ENCODE data around the gene AKR7A3. TPM values are rescaled to one million over a fixed set of nuclear protein-coding genes. Genes with fewer than 3 reads are reported as not detected.

AKR7A3 gene
- polyA plus RNA-seq, 1 of the 3 experiments (the other 2 are of a cell fraction) = 0.38 TPM

DNA sequence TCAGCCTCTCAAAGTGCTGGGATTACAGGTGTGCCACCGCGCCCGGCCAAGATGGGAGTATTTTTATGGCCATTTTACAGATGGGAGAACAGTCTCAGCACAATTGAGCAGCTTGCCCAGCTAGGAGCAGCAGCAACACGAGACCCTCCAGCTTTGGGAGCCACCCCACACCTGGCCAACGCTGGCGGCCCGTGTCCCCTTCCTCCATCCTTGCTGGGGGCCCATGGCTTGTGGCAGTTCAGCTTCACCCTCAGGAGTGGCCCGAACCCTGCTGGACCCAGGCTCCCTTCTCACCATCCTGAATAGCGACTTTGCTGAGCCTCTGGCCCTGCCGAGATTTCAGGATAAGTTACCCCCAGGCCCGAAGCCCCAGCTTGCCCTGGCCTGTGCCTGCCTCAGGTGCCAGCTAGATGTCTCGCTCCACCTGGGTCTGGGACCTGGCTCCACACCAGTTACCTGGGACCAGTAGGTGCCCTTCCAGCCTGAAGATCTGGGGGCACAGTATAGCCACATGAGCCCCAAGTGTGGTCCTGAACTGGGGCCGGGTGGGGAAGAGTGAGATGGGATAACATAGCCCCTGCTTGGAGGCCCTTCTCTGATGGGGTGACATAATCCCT, 42.8 kb upstream of the AKR7A3 start:
- Histone ChIP-seq H3K4me2 (no peak overlapping the region), H3K4me3 (ENCODE audit: low read depth in 2 of 2, low read length in 1 of 2) (no peak overlapping the region), H3K27me3 (ENCODE audit: insufficient read depth) (no peaks in the 10 kb centered on the region), H2AFZ (ENCODE audit: low read depth) (no peak overlapping the region), H3K79me2 (ENCODE audit: insufficient read depth) (no peaks in the 10 kb centered on the region), H3K36me3 (replicated peaks in 1 of 2; ENCODE audit: control insufficient read depth in 1 of 2, insufficient read depth in 2 of 2, low read length in 1 of 2) (peaks cover 0 to 2% of the 10 kb centered on the region in 2 experiments), H3K9me3 (no peaks in the 10 kb centered on the region), H4K20me1 (ENCODE audit: insufficient read depth) (no peaks in the 10 kb centered on the region), H3K27ac (ENCODE audit: low read depth in 2 of 2, low read length in 1 of 2) (no peak overlapping the region), H3F3A (replicated peaks; ENCODE audit: insufficient read depth) (no peaks in the 10 kb centered on the region), H3K9me2 (no peaks in the 10 kb centered on the region), H3K9ac (no peak overlapping the region), H3K4me1 (ENCODE audit: control insufficient read depth in 1 of 2, insufficient read depth in 2 of 2, low read depth in 1 of 2, low read length in 1 of 2) (peaks cover 0 to 4% of the 10 kb centered on the region in 2 experiments; a peak in 1 of 4 replicates)
- DNase-seq = no peak
- 96% methylated on average over 9 of the region's 13 CpGs for WGBS (ENCODE audit: low lambda C conversion rate)
- TF ChIP-seq POLR2AphosphoS5 (IDR thresholded peaks at IDR 0.05; ENCODE audit: low read depth, low read length) (no peak; the same call in 1 of the 2 replicates), FOXJ3 (CRISPR knock-in tag; IDR thresholded peaks at IDR 0.05) (no peak), TAF1 (IDR thresholded peaks at IDR 0.05; ENCODE audit: borderline replicate concordance, low read depth, low read length) (no peak), TCF12 (IDR thresholded peaks at IDR 0.05) (no peak), MEF2A (IDR thresholded peaks at IDR 0.05; ENCODE audit: borderline replicate concordance, low read depth) (no peak), NFIC (IDR thresholded peaks at IDR 0.05; ENCODE audit: borderline replicate concordance) (no peak), RFX5 (IDR thresholded peaks at IDR 0.05; ENCODE audit: low read length) (no peak), EZH2phosphoT487 (IDR thresholded peaks at IDR 0.05; ENCODE audit: borderline replicate concordance, low read depth) (no peak), YY1 (IDR thresholded peaks at IDR 0.05; ENCODE audit: low read depth) (no peak), SIN3A (IDR thresholded peaks at IDR 0.05; ENCODE audit: borderline replicate concordance, low read depth, low read length) (no peak), TEAD4 (IDR thresholded peaks at IDR 0.05; ENCODE audit: borderline replicate concordance, insufficient read depth) (no peak), GATA2 (CRISPR knock-in tag; IDR thresholded peaks at IDR 0.05) (no peak), RXRA (IDR thresholded peaks at IDR 0.05; ENCODE audit: borderline replicate concordance, low read depth) (no peak), NRF1 (IDR thresholded peaks at IDR 0.05; ENCODE audit: low read depth, low read length) (no peak), MXI1 (IDR thresholded peaks at IDR 0.05; ENCODE audit: low read depth, low read length) (no peak)
- TF ChIP-seq, protein P1, sequence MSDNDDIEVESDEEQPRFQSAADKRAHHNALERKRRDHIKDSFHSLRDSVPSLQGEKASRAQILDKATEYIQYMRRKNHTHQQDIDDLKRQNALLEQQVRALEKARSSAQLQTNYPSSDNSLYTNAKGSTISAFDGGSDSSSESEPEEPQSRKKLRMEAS (IDR thresholded peaks at IDR 0.05; ENCODE audit: low read depth) = no peak
- TF ChIP-seq, protein P2, sequence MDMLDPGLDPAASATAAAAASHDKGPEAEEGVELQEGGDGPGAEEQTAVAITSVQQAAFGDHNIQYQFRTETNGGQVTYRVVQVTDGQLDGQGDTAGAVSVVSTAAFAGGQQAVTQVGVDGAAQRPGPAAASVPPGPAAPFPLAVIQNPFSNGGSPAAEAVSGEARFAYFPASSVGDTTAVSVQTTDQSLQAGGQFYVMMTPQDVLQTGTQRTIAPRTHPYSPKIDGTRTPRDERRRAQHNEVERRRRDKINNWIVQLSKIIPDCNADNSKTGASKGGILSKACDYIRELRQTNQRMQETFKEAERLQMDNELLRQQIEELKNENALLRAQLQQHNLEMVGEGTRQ (IDR thresholded peaks at IDR 0.05; ENCODE audit: borderline replicate concordance, low read depth, low read length) = no peak
- TF ChIP-seq, protein P3, sequence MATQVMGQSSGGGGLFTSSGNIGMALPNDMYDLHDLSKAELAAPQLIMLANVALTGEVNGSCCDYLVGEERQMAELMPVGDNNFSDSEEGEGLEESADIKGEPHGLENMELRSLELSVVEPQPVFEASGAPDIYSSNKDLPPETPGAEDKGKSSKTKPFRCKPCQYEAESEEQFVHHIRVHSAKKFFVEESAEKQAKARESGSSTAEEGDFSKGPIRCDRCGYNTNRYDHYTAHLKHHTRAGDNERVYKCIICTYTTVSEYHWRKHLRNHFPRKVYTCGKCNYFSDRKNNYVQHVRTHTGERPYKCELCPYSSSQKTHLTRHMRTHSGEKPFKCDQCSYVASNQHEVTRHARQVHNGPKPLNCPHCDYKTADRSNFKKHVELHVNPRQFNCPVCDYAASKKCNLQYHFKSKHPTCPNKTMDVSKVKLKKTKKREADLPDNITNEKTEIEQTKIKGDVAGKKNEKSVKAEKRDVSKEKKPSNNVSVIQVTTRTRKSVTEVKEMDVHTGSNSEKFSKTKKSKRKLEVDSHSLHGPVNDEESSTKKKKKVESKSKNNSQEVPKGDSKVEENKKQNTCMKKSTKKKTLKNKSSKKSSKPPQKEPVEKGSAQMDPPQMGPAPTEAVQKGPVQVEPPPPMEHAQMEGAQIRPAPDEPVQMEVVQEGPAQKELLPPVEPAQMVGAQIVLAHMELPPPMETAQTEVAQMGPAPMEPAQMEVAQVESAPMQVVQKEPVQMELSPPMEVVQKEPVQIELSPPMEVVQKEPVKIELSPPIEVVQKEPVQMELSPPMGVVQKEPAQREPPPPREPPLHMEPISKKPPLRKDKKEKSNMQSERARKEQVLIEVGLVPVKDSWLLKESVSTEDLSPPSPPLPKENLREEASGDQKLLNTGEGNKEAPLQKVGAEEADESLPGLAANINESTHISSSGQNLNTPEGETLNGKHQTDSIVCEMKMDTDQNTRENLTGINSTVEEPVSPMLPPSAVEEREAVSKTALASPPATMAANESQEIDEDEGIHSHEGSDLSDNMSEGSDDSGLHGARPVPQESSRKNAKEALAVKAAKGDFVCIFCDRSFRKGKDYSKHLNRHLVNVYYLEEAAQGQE (IDR thresholded peaks at IDR 0.05; ENCODE audit: low read depth, low read length) = no peak
- TF ChIP-seq, protein P4, sequence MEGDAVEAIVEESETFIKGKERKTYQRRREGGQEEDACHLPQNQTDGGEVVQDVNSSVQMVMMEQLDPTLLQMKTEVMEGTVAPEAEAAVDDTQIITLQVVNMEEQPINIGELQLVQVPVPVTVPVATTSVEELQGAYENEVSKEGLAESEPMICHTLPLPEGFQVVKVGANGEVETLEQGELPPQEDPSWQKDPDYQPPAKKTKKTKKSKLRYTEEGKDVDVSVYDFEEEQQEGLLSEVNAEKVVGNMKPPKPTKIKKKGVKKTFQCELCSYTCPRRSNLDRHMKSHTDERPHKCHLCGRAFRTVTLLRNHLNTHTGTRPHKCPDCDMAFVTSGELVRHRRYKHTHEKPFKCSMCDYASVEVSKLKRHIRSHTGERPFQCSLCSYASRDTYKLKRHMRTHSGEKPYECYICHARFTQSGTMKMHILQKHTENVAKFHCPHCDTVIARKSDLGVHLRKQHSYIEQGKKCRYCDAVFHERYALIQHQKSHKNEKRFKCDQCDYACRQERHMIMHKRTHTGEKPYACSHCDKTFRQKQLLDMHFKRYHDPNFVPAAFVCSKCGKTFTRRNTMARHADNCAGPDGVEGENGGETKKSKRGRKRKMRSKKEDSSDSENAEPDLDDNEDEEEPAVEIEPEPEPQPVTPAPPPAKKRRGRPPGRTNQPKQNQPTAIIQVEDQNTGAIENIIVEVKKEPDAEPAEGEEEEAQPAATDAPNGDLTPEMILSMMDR (IDR thresholded peaks at IDR 0.05) = no peak
- TF ChIP-seq, protein P5, sequence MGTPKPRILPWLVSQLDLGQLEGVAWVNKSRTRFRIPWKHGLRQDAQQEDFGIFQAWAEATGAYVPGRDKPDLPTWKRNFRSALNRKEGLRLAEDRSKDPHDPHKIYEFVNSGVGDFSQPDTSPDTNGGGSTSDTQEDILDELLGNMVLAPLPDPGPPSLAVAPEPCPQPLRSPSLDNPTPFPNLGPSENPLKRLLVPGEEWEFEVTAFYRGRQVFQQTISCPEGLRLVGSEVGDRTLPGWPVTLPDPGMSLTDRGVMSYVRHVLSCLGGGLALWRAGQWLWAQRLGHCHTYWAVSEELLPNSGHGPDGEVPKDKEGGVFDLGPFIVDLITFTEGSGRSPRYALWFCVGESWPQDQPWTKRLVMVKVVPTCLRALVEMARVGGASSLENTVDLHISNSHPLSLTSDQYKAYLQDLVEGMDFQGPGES (IDR thresholded peaks at IDR 0.05; ENCODE audit: low read depth, low read length) = no peak
- ChIA-PET CTCF (interaction anchor here (1.3 to 3.3 kb wide), 5 partner anchors 10 to 330 kb away, joined by 6 to 14 read pairs (median 10); no protein-coding TSS in a partner anchor), POLR2A (no interaction called here)
